Kidney epithelial cell (primary cell): ENCODE results near the gene CAMK2G. TPM values are rescaled to one million over a fixed set of nuclear protein-coding genes. Genes with fewer than 3 reads are reported as not detected.

Experiments used
- DNase-seq: peaks from one replicate; pipeline ENCODE4 v3.0.0-alpha.2; 2010; ENCODE audit warnings: low read depth
- H3K27me3 ChIP-seq: 2 replicates; pipeline ENCODE4 v1.6.0; 2011; ENCODE audit warnings: low read length; ENCODE audit not compliant: control insufficient read depth, insufficient read depth
- H3K36me3 ChIP-seq: 2 replicates; pipeline ENCODE4 v1.5.1; 2011; ENCODE audit warnings: low read length; ENCODE audit not compliant: control insufficient read depth, insufficient read depth
- H3K4me3 ChIP-seq: 2 replicates; pipeline ENCODE4 v1.5.1; 2011; ENCODE audit warnings: low read depth, mild to moderate bottlenecking, control low read depth, low read length
- total RNA-seq: library from RNA; depleted of rRNA; stranded (reverse); fragments of >200 nt; gene quantifications from 2 replicates; pipeline ENCODE4 v1.2.3, GENCODE V29; 2015
- TF ChIP-seq, protein P1 (sequence below): IDR thresholded peaks from 2 replicates; pipeline ENCODE4 v1.5.1; 2011; ENCODE audit warnings: mild to moderate bottlenecking, moderate library complexity, low read length, control low read depth, inconsistent platforms; ENCODE audit not compliant: insufficient read depth, poor library complexity, severe bottlenecking

CAMK2G gene
- total RNA-seq, 1 donor from 2014 or later: 12.7 TPM

DNA sequence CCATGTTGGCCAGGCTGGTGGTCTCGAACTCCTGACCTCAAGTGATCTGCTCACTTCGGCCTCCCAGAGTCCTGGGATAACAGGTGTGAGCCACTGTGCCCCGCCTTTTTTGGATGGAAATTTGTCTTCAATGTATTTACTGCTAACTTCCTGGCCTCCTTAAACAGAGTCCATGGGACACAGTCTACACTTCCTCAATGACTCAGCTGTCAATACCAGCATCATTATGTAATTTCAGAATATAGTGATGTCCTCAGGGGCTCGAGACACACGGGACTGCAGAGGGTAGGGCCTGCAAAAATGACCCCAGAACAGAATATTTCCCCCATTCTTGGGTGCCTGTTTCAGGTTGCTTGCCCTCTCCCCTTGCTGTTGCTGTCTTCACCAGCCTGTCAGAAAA, 31.1 kb downstream of the CAMK2G start:
- Histone ChIP-seq H3K27me3 (no peaks in the 10 kb centered on the region), H3K36me3 (peaks cover 5% of the 10 kb centered on the region), H3K4me3 (no peak overlapping the region)
- TF ChIP-seq, protein P1, sequence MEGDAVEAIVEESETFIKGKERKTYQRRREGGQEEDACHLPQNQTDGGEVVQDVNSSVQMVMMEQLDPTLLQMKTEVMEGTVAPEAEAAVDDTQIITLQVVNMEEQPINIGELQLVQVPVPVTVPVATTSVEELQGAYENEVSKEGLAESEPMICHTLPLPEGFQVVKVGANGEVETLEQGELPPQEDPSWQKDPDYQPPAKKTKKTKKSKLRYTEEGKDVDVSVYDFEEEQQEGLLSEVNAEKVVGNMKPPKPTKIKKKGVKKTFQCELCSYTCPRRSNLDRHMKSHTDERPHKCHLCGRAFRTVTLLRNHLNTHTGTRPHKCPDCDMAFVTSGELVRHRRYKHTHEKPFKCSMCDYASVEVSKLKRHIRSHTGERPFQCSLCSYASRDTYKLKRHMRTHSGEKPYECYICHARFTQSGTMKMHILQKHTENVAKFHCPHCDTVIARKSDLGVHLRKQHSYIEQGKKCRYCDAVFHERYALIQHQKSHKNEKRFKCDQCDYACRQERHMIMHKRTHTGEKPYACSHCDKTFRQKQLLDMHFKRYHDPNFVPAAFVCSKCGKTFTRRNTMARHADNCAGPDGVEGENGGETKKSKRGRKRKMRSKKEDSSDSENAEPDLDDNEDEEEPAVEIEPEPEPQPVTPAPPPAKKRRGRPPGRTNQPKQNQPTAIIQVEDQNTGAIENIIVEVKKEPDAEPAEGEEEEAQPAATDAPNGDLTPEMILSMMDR: no peak
- no peak for DNase-seq

DNA sequence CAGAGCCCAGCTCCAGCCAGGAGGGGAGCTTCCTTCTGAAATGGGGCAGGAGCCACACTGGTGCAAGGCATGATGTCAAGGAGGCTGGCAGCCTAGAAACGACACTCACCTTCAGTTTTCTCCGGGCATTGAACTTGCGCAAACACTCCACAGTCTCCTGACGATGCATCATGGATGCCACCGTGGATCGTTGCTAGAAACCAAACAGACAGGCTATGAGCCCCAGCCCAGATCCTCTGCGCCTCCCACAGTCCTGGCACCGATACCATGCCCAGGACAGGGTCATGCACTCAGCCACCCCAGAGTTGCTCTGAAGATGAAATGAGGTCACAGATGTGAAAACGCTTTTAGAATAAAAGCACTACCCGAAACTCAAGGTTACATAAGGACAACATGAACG, 32.0 kb downstream of the CAMK2G start:
- no peaks in the 10 kb centered on the region for H3K27me3 ChIP-seq
- H3K4me3 ChIP-seq: no peak overlapping the region
- DNase-seq: no peak
- TF ChIP-seq, protein P1: no peak
- H3K36me3 ChIP-seq: peaks cover 1% of the 10 kb centered on the region

- DNase-seq: no peak
- Histone ChIP-seq H3K4me3 (no peak overlapping the region), H3K27me3 (no peaks in the 10 kb centered on the region), H3K36me3 (no peaks in the 10 kb centered on the region)
- TF ChIP-seq, protein P1: no peak
These were observed 32.6 kb downstream of the CAMK2G start for GRCh38 chr10:73841526-73842285.

GRCh38 chr10:73841061-73841421, 33.3 kb downstream of the CAMK2G start:
- no peak for DNase-seq
- no peaks in the 10 kb centered on the region for H3K36me3 ChIP-seq
- TF ChIP-seq, protein P1: no peak
- H3K4me3 ChIP-seq: no peak overlapping the region
- H3K27me3 ChIP-seq: no peaks in the 10 kb centered on the region

- Histone ChIP-seq H3K27me3 (no peaks in the 10 kb centered on the region), H3K36me3 (no peaks in the 10 kb centered on the region), H3K4me3 (no peak overlapping the region)
- TF ChIP-seq, protein P1: no peak
- DNase-seq: no peak
These were observed 33.8 kb downstream of the CAMK2G start for GRCh38 chr10:73840403-73841060.
